Measurements from ENCODE around the gene IGLL5. TPM values are rescaled to one million over a fixed set of nuclear protein-coding genes. Genes with fewer than 3 reads are reported as not detected.

Gene IGLL5
- total and polyA plus RNA-seq, 9 of the 15 experiments (the other 6 are each of a cell fraction or from before 2014, with no cell fraction given), result not detected

GRCh38 chr22:22938672-22939587 is 51.3 kb downstream of the IGLL5 start (continued):
- TF ChIP-seq, protein P1, sequence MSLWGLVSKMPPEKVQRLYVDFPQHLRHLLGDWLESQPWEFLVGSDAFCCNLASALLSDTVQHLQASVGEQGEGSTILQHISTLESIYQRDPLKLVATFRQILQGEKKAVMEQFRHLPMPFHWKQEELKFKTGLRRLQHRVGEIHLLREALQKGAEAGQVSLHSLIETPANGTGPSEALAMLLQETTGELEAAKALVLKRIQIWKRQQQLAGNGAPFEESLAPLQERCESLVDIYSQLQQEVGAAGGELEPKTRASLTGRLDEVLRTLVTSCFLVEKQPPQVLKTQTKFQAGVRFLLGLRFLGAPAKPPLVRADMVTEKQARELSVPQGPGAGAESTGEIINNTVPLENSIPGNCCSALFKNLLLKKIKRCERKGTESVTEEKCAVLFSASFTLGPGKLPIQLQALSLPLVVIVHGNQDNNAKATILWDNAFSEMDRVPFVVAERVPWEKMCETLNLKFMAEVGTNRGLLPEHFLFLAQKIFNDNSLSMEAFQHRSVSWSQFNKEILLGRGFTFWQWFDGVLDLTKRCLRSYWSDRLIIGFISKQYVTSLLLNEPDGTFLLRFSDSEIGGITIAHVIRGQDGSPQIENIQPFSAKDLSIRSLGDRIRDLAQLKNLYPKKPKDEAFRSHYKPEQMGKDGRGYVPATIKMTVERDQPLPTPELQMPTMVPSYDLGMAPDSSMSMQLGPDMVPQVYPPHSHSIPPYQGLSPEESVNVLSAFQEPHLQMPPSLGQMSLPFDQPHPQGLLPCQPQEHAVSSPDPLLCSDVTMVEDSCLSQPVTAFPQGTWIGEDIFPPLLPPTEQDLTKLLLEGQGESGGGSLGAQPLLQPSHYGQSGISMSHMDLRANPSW (CRISPR knock-in tag; IDR thresholded peaks at IDR 0.05), result peak; percentile 53; the same call in 1 of the 2 replicates
- no peak for TF ChIP-seq XRCC3 (IDR thresholded peaks at IDR 0.05)
- no peak for TF ChIP-seq ZNF23 (CRISPR knock-in tag; IDR thresholded peaks at IDR 0.05)
- TF ChIP-seq SP2 (IDR thresholded peaks at IDR 0.05; ENCODE audit: extremely low read depth, low read depth, low read length, poor library complexity, severe bottlenecking), result no peak
- TF ChIP-seq ELK3 (CRISPR knock-in tag; IDR thresholded peaks at IDR 0.05), result no peak
- TF ChIP-seq ZNF639 (CRISPR knock-in tag; conservative IDR thresholded peaks at IDR 0.05 in 1 of 2, IDR thresholded peaks at IDR 0.05 in 1 of 2), result peak in 1 of 2 experiments; percentile 63; a peak in 1 of 4 replicates
- no peak for TF ChIP-seq MYNN (IDR thresholded peaks at IDR 0.05)
- TF ChIP-seq MYNN (CRISPR knock-in tag; IDR thresholded peaks at IDR 0.05), result 0 out of 2 replicates have a peak, but pooled peaks have one; percentile 17
- TF ChIP-seq, protein P2, sequence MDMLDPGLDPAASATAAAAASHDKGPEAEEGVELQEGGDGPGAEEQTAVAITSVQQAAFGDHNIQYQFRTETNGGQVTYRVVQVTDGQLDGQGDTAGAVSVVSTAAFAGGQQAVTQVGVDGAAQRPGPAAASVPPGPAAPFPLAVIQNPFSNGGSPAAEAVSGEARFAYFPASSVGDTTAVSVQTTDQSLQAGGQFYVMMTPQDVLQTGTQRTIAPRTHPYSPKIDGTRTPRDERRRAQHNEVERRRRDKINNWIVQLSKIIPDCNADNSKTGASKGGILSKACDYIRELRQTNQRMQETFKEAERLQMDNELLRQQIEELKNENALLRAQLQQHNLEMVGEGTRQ (CRISPR knock-in tag; IDR thresholded peaks at IDR 0.05), result peak; percentile 19; the same call in 1 of the 2 replicates
- TF ChIP-seq HMGXB4 (CRISPR knock-in tag; IDR thresholded peaks at IDR 0.05), result peak; percentile 31; the same call in 1 of the 2 replicates
- no peak for TF ChIP-seq SPI1 (IDR thresholded peaks at IDR 0.05; ENCODE audit: borderline replicate concordance, low read depth, low read length)
- no peak for TF ChIP-seq MED1 (CRISPR knock-in tag; IDR thresholded peaks at IDR 0.05; ENCODE audit: borderline replicate concordance)

Measured in K562 (cell line).